Measurements from ENCODE around the gene COG4.
"Not testable (repeated sequence)": the region's sequence is repeated elsewhere in the genome, so short reads cannot be mapped to it uniquely, and the experiment has no call there.

COG4 gene

GRCh38 chr16:70526403-70526802 is 3.0 kb upstream of the COG4 start:
- no peak for DNase-seq

DNA sequence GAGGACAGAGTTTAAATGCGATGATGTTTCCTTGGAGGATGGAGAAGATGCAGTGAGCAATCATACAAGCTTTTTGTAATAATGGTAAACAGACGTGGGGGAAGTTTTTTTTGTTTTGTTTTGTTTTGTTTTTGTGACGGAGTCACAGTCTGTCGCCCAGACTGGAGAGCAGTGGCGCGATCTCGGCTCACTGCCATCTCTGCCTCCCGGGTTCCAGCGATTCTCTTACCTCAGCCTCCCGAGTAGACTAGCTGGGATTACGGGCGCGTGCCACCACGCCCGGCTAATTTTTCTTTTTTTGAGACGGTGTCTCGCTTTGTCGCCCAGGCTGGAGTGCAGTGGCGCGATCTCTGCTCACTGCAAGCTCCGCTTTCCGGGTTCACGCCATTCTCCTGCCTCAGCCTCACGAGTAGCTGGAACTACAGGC is 1.1 kb upstream of the COG4 start:
- DNase-seq: not testable (repeated sequence)

DNA sequence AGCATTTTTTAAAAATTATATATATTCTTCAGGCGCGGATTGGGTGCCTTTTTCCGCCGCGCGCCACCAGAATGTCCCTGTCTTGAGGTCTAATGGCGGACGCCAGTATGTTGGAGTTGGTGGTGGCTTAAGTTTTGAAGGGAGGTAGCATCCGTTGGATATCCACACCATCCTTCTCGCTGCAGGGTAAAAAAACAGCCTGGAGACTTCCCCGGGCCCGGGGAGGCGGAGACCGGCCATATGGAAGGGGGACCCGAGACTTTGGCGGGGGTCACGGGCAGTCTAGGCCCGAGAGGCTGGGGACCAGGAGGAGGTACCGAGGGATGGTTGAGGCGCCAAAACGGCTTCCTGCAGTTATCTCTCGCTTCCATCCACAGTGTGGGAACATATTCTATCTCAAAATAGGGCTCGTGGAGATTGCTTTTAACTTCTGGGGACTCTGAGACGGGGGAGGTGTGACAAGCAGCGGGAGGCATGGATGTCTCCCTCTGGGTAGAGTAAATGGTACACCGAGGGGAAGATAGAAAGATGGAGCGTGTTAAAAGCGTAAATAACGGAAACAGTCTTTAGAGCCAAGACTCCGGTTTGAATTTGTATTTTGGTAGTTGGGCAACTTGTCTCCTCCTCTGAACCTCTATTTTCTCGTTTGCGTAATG is 517 bp upstream of the COG4 start, which contains the start of gene SF3B3:
SF3B3 (plus strand) TSS at position 74 of the 656 bp plus-strand sequence. CDS start 2,841 bp downstream, outside the sequence.
- peak; percentile 33 for DNase-seq

- no peak for DNase-seq
These were observed 908 bp downstream of the COG4 start for GRCh38 chr16:70522216-70523075.

- peak; percentile 63 for DNase-seq
These were observed 2.6 kb downstream of the COG4 start for GRCh38 chr16:70520612-70521297.

- DNase-seq: peak; percentile 63
These were observed 10.9 kb downstream of the COG4 start for GRCh38 chr16:70512456-70512855.

- DNase-seq: no peak
These were observed 11.5 kb downstream of the COG4 start for GRCh38 chr16:70511833-70512232.

DNA sequence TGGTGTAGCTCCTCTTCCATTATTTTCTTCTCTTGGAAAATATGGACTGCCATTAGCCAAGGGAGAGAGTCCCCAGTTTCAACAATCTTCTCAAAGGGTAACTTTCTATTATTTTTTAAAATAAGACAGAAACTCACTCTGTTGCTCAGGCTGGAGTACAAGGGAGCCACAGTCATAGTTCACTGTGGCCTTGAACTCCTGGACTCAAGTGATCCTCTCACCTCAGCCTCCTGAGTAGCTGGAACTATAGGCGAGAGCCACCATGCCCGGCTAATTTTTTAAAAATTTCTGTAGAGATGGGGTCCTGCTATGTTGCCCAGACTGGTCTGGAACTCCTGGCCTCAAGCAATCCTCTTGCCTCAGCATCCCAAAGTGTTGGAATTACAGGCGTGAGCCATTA is 13.1 kb downstream of the COG4 start:
- no peak for DNase-seq

DNA sequence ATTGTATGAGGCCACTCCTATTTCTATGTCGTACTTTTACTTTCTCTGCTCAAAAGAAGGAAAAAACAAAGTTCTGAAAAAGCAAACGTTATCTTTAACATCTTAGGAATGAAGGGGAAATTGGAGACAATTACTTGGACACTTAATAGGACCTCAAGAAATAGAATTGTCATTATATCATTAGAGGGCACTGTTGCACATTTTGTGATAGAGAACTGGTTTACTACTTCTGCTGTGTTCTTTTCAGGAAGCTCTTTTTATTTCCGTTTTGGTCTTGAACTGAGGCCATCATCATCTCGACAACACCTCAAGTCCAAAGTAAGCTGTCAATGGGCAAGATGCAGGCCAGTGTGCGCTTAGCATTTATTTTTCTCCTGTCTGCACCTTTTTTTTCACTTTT is 14.6 kb downstream of the COG4 start:
- no peak for DNase-seq

DNA sequence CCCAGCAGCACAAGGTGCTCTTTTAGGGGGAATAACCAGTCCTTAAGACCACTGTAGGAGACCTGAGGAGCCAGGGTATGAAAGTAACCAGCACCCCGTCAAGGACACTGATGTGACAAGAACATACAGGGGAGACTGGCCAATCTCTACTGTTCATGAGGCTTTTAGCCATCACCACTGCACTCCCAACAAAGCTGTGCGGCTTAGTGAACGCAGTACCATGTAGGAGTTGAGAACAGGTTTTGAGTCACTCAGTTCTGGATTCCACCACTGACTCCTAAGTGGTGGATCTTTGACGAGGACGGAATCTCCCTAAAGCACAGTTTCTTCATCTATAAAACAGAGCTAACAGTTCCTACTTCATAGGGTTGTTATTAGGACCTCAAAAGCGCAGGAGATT is 26.8 kb downstream of the COG4 start:
- no peak for DNase-seq

DNA sequence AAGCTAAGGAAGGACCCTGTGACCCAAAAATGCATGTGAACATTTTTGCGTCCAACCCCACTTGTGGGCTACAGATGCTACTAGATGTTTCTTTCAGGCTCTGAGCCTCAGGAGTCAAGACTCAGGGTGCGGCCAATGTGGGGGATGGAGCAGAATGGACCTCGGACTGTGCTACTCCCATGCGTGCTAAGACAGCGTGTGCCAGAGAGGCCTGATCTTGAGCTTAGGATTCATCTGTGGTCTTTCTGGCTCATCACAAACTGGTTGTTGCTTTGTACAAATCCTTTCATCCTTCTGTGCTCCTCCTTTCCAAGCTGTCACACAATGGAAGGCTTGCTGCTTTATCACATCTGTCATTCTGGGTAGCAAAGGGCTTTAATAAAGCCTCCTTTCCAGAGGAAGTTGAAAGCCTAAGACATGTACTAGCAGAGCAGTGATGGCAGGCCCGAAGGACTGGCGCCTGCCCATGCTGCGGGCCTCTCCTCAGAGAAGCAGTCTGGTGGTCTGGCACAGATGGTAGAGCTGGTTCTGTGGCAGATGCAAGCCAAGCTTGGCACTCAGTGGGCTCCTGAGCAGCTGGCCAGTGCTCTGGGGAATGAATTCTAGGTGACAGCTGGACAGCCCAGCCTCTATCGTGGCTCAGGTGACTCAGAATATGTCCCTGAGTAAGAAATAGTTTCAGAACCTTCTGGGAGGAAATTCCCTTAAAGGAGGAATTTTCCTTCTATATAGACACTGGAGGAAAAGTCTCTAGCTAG is 27.8 kb downstream of the COG4 start:
- DNase-seq: no peak

DNA sequence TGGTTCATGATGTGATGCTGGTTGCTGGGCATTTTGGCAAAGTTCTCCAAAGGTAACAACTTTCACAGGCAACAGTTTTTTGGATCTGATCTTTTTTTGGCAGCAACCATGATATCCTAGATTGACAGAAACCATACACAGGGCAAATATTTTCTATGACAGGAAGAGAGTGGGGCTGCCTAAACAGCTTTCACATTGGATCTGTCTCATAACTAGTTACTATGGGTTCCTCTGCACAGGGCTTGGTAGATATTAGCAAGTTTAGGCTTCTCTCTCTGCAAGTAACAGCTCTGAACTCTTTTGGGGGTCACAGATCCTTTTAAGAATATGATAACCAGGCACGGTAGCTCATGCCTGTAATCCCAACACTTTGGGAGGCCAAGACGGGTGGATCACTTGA is 28.6 kb downstream of the COG4 start:
- no peak for DNase-seq

DNA sequence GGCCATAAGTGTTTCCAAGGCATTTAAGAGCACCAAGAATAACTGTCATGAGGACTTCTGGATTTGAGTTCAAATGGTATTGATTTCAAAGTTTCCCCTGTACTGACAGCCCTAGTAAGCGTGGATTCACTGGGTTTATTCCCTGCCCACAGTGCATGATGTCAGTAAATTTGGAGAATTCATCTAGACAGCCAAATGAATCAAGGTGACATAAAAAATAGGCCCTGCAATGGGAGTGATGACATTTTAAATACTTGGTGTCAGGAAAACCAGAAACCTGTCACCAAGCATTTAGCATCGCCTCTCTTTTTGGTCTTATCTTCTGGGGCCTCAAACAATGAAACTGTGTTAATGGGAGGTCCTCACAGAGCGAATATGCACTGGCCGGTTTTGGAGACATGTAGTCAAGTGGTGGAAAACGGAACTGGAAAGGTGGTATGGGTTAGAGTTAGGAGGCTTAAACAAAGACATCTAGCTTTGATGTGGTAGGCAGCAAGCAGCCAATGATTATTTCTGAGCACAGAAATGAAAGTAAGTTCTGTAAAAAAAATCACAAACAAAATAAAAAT is 29.1 kb downstream of the COG4 start:
- DNase-seq: no peak

- no peak for DNase-seq
These were observed 29.6 kb downstream of the COG4 start for GRCh38 chr16:70493802-70494201.

DNA sequence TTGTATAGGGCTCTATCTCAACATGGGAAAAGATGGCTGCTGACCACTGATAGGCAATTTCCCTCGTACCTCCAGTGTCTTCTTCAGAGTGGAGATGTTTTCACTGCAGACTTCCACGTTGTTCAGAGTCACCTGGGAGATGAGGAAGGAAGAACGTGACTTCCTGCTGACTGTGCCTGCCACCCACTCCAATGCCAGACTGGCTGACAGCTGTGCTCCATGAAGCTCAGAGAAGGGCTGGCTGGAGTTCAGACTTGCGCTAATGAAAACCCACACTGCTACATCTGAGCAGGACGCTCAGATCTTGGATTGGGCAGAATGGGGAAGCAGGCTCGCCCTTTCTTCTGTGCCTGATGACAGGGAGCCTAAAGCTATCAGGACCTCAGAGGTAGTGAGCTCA is 33.1 kb downstream of the COG4 start:
- no peak for DNase-seq

DNA sequence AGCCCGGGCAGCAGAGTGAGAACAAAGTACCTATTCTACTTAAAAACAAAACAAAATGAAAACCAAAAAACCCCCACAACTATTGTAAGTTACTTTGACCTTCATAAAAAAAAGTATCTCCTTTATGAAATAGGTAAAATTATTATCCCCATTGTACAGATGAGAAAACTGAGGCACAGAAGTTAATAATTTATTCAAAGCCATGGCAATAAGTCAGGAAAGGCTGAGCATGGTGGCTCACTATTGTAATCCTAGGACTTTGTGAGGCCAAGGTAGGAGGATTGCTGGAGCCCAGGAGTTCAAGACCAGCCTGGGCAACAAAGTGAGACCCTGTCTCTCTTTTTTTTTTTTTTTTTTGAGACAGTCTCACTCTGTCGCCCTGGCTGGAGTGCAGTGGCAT is 38.5 kb downstream of the COG4 start:
- no peak for DNase-seq

DNA sequence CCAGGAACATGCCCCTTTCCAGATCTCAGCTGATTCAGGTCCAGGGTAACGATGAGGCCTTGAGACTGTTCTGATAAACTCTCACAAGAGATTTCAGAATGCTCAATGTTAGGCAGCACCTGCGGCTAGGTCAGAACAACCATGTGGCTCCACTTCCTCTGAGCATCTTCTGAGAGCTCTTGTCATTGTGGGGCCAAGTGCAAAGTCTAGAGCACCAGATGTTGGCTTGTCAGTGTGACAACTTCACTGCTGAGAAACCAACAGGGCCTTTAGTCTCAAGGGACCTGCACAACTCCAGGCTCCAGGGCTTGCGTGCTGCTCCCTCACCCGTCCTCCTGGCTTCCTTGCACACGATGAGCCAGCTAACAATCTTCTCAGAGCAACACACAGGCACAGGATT is 39.9 kb downstream of the COG4 start:
- DNase-seq: no peak

GRCh38 chr16:70482624-70483023 is 40.7 kb downstream of the COG4 start:
- no peak for DNase-seq

- DNase-seq: peak; percentile 26
These were observed 41.3 kb downstream of the COG4 start for GRCh38 chr16:70481929-70482536.

- no peak for DNase-seq
These were observed 42.9 kb downstream of the COG4 start for GRCh38 chr16:70480127-70481105.

- DNase-seq: peak; percentile 62
These were observed 44.4 kb downstream of the COG4 start for GRCh38 chr16:70478912-70479341.
